Measurements from ENCODE around the gene PROSER3. TPM values are rescaled to one million over a fixed set of nuclear protein-coding genes. Genes with fewer than 3 reads are reported as not detected.

The PROSER3 gene
- total RNA-seq, 2 donors from 2014 or later, result 28.3 to 49.4 TPM

DNA sequence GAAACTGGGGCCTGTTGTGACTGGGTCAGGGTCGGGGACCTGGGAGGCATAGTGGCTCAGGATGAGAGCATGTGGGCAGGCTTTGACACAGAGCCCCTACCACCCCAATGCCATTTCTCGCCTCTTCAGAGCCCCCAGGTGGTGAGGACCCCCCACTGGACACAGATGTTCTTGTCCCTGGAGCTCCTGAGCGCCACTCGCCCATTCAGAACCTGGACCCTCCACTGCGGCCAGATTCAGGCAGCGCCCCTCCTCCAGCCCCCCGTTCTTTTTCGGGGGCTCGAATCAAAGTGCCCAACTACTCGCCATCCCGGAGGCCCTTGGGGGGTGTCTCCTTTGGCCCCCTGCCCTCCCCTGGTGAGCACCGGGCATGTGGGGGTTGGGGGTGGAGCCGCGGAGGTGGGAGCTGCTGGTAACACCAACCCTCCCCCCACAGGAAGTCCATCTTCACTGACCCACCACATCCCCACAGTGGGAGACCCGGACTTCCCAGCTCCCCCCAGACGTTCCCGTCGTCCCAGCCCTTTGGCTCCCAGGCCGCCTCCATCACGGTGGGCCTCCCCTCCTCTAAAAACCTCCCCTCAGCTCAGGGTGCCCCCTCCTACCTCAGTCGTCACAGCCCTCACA is 26.1 kb upstream of the PROSER3 start:
- Mint-ChIP-seq H3K36me3 (peaks cover 20 to 26% of the 10 kb centered on the region in 2 donors), H3K9me3 (no peaks in the 10 kb centered on the region), H3K27ac (no peak overlapping the region)
- ATAC-seq, result no peak
- DNase-seq (ENCODE audit: low spot score in 2 of 2), result no peak

GRCh38 chr19:35732540-35733179 is 25.3 kb upstream of the PROSER3 start:
- H3K27ac Mint-ChIP-seq, result no peak overlapping the region
- H3K36me3 Mint-ChIP-seq, result peaks cover 20 to 24% of the 10 kb centered on the region in 2 donors
- H3K9me3 Mint-ChIP-seq, result no peaks in the 10 kb centered on the region
- ATAC-seq (no peak), DNase-seq (ENCODE audit: low spot score in 2 of 2) (no peak)

GRCh38 chr19:35733180-35734125 is 24.5 kb upstream of the PROSER3 start:
- no peak for ATAC-seq
- Mint-ChIP-seq H3K9me3 (no peaks in the 10 kb centered on the region), H3K36me3 (peaks cover 20 to 24% of the 10 kb centered on the region in 2 donors), H3K27ac (peak overlapping the region; percentile 57 to 93)
- DNase-seq (ENCODE audit: low spot score in 2 of 2), result no peak

DNA sequence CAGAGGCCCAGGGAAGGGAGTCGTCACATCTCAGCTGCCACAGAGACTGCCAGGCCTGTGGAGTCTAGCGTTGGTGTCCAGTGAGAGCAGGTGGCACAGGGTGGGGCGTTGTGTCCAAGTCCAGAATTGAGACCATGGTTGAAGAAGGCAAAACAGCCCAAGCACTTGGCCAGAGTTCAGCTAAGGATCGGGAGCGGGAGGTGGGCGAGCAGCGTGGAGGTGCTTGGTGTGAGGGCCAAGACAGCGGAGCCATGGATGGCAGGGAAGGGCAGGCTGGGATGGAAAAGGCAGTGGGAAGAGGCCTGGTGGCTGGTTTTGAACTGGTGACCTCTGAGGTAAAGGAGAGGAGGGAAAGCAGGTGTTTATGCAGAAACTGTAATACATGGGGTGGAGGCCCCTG is 23.7 kb upstream of the PROSER3 start:
- Mint-ChIP-seq H3K36me3 (peaks cover 23 to 25% of the 10 kb centered on the region in 2 donors), H3K9me3 (no peaks in the 10 kb centered on the region), H3K27ac (peak overlapping the region; percentile 57 to 93)
- ATAC-seq (no peak), DNase-seq (ENCODE audit: low spot score in 2 of 2) (no peak)

GRCh38 chr19:35734889-35735288 is 23.1 kb upstream of the PROSER3 start:
- peaks cover 19 to 24% of the 10 kb centered on the region in 2 donors for H3K36me3 Mint-ChIP-seq

DNA sequence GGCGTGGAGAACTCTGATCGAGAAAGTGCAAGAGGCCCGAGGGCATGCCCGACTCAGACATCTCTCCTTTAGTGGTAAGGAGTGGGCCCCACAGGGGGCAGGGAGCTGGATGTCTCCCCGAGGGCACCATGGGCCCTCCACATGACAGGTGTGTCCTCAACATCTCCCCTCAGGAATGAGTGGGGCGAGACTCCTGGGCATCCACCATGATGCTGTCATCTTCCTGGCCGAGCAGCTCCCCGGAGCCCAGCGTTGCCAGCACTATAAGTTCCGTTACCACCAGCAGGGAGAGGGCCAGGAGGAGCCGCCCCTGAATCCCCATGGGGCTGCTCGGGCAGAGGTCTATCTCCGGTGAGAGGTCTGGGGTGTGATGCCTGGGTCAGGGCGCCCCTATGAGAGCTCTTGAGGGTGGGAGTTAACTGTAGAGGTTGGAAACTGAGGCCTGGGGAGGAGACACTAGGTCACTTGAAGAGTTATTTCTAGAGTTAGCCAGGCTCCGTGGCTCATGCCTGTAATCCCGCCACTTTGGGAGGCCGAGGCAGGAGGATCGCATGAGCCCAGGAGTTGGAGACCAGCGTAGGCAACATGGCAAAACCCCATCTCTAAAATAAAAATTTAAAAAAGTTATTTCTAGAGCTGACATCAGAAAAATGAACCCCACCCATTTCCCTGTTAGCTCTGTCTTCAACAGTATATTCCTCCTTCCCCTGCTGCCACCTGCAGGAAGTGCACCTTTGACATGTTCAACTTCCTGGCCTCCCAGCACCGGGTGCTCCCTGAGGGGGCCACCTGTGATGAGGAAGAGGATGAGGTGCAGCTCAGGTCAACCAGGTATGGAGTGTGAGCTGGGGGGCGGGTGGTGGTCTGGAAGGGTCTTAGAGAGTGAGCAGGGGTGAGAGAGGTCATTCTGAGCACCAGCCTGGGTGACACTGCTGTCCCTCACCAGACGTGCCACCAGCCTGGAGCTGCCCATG is 20.8 kb upstream of the PROSER3 start:
- peaks cover 13 to 22% of the 10 kb centered on the region in 2 donors for H3K36me3 Mint-ChIP-seq
- no peaks in the 10 kb centered on the region for H3K9me3 Mint-ChIP-seq
- DNase-seq (ENCODE audit: low spot score in 2 of 2) (no peak), ATAC-seq (no peak)
- H3K27ac Mint-ChIP-seq, result peak overlapping the region; percentile 69 to 93

More at GRCh38 chr19:35734889-35735288, 23.1 kb upstream of the PROSER3 start:
- Mint-ChIP-seq H3K27ac (peak overlapping the region; percentile 67 to 93), H3K9me3 (no peaks in the 10 kb centered on the region)
- DNase-seq (ENCODE audit: low spot score in 2 of 2), result no peak
- no peak for ATAC-seq

DNA sequence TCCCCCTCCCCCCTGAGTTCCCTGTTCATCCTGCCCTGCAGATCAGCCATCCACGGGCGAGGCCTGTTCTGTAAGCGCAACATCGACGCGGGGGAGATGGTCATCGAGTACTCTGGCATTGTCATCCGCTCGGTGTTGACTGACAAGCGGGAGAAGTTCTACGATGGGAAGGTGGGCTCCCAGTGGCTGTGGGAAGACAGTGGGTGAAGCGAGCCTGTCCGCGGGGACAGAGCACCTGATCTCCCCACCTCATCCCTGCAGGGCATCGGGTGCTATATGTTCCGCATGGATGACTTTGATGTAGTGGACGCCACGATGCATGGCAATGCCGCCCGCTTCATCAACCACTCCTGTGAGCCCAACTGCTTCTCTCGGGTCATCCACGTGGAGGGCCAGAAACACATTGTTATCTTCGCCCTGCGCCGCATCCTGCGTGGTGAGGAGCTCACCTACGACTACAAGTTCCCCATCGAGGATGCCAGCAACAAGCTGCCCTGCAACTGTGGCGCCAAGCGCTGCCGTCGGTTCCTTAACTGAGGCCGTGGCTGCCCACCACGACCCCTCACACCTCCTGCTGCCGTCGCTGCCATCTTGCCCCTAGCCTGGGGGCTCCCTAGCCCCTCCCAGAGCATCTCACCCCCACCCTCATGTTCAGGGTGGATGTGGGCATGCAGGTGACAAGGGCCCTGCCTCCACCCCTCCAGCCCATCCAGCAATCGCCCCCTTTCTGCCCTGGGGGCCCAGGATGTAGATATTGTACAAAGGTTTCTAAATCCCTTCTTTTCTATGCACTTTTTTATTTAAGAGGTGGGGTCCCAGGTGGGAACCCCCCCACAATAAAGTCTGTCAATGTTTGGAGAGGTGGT is 19.7 kb upstream of the PROSER3 start:
- Mint-ChIP-seq H3K9me3 (no peaks in the 10 kb centered on the region), H3K36me3 (peaks cover 20 to 30% of the 10 kb centered on the region in 2 donors), H3K27ac (peak overlapping the region; percentile 36 to 93)
- ATAC-seq, result no peak
- no peak for DNase-seq (ENCODE audit: low spot score in 2 of 2)

DNA sequence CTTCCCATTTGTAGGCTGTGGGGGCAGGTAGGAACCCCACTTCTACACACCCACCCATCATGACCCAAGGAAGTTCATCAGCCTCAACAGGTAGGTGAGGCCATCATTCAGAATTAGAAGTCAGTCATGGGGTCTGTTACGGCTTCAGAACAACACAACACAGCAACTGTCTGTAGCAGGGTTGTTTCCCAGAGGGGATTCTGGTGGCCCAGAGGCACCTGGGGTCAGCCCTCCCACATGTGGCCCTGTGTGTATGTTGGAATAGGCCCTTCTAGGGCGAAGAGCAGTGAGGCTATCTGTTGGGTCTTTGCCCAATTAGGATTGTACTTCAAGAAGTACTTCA is 19.1 kb upstream of the PROSER3 start:
- Mint-ChIP-seq H3K27ac (peak overlapping the region; percentile 36 to 93), H3K36me3 (peaks cover 20 to 28% of the 10 kb centered on the region in 2 donors), H3K9me3 (no peaks in the 10 kb centered on the region)
- ATAC-seq, result no peak
- DNase-seq (ENCODE audit: low spot score in 2 of 2), result no peak

DNA sequence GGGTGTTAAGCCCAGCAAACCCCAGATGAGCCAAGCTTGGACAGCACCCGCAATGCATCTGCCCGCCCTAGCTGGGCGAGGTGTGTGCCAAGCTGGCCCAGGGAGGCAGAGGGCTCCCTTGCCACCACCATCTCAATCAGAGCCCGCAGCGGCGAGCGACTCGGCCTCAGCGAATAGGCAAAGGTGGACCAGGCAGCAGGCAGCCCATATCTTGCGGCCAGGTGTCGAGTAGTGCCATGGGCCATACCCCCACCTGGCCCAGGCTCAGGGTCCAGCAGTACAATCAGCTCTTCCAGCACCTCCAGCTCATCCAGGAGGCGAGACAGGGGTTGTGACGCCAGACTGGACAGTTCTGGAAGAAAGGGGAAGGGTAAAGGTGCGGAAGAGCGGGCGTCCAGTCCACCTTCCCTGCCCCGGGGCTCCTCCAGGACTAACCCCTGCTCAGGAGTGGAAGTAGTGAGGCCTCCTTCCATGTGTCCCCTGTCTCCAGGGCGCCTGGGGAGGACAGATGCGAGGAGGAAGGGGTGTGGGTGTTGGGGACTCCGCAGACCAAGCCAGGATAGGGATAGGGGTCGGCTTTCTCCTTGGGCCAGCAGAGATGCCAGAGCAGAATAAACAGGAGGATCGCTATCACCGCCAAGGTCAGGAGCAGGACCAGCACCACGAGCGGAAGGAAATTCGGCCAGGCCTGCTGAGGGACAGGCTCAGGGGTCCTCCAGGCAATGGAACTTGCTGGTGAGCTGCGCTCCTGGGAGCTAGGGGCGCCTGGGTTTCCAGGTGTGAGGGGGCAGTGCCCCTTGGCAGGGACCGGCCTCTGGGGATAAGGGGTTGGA is 18.5 kb upstream of the PROSER3 start:
- Mint-ChIP-seq H3K9me3 (no peaks in the 10 kb centered on the region), H3K27ac (peak overlapping the region in 1 of 2 donors; percentile 93), H3K36me3 (peaks cover 20 to 22% of the 10 kb centered on the region in 2 donors)
- no peak for ATAC-seq
- DNase-seq (ENCODE audit: low spot score in 2 of 2), result no peak

DNA sequence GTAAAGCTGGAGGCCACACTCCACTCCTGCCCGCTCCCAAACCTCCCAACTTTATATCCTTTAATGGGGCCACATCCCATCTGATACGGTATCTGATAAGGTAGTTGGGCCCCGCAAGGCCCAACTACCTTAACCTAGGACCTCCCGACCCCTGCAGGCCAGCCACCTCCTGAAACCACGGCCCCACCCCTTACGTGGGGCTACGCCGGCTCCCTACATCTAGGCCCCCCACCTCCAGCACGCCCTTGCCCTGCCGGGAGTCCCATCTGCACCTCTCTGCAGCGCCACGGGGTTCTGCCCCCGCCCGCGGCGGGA is 17.9 kb upstream of the PROSER3 start:
- no peak for DNase-seq (ENCODE audit: low spot score in 2 of 2)
- peak overlapping the region in 1 of 2 donors; percentile 93 for H3K27ac Mint-ChIP-seq
- no peaks in the 10 kb centered on the region for H3K9me3 Mint-ChIP-seq
- peaks cover 18 to 20% of the 10 kb centered on the region in 2 donors for H3K36me3 Mint-ChIP-seq
- ATAC-seq, result peak in 1 of 2 donors; percentile 6

GRCh38 chr19:35740423-35741202 is 17.4 kb upstream of the PROSER3 start:
- Mint-ChIP-seq H3K27ac (peak overlapping the region; percentile 93 to 95), H3K9me3 (no peaks in the 10 kb centered on the region)

DNA sequence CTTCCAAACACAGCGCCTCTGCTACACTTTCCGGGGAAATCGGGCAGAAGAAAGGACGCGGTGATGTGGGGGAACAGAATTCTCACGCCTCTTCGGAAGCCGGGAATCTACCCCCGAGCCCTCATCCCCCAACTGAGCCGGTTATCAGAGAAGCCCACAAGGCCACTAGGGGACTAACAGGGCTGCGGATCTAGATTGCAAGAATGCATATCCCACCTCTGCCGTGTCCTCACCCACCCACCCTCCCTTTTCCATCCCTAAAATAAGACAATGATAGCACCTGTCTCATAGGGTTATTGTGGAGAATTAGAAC is 16.8 kb upstream of the PROSER3 start:
- DNase-seq (ENCODE audit: low spot score in 2 of 2) (no peak), ATAC-seq (no peak)
- no peaks in the 10 kb centered on the region for H3K9me3 Mint-ChIP-seq
- H3K27ac Mint-ChIP-seq, result peak overlapping the region; percentile 93 to 95
- H3K36me3 Mint-ChIP-seq, result peaks cover 26 to 27% of the 10 kb centered on the region in 2 donors

More at GRCh38 chr19:35740423-35741202, 17.4 kb upstream of the PROSER3 start:
- H3K36me3 Mint-ChIP-seq, result peaks cover 22 to 24% of the 10 kb centered on the region in 2 donors
- ATAC-seq (peak; percentile 72 to 74), DNase-seq (ENCODE audit: low spot score in 2 of 2) (peak; percentile 95 to 98)

GRCh38 chr19:35742121-35742724 is 15.8 kb upstream of the PROSER3 start, which contains the start of gene IGFLR1:
Gene IGFLR1 (minus strand): TSS chr19:35742452. CDS start chr19:35741180, 1,272 bp downstream.
- DNase-seq (ENCODE audit: low spot score in 2 of 2) (peak; percentile 70 to 85), ATAC-seq (peak in 1 of 2 donors; percentile 9)
- H3K36me3 Mint-ChIP-seq, result peaks cover 26% of the 10 kb centered on the region in 2 donors
- no peaks in the 10 kb centered on the region for H3K9me3 Mint-ChIP-seq
- peak within 1 kb of the TSS; percentile 93 to 96 for H3K27ac Mint-ChIP-seq

Data from activated naive CD4-positive, alpha-beta T cell treated with anti-CD3 and anti-CD28 coated beads, Interleukin-2, amount 50 U/mL, for 72 hours (primary cell).